Right lobe of liver (tissue), 6 donors: Measurements from ENCODE around the gene DLL1. TPM values are rescaled to one million over a fixed set of nuclear protein-coding genes. Genes with fewer than 3 reads are reported as not detected.
A peak's percentile ranks its signal among the peaks of the same experiment; 100 is the strongest.

ENCODE experiments used
- ATAC-seq, 4 donors: fragments of 200-7000 bp; cut with Tn5 transposase; one replicate each; pipeline ENCODE4 v1.9.1; 2020; ENCODE audit warnings: mild to moderate bottlenecking in 4 of 4, moderate library complexity in 4 of 4
- DNase-seq, 3 donors: peaks; one replicate each; pipeline ENCODE4 v3.0.0-alpha.2; 2020
- H3K27ac ChIP-seq, 3 donors: fragments of 200-600 bp; one replicate each; pipeline ENCODE4 v1.8.0; 2022
- H3K27me3 ChIP-seq, 2 donors: fragments of 200-600 bp; one replicate each; pipeline ENCODE4 v1.8.0; 2022
- H3K36me3 ChIP-seq, 4 donors: fragments of 200-600 bp; sonication (generic) in 1 of 4; one replicate each; pipeline versions ENCODE4 v1.5.1 to v1.8.0; 2017 to 2022; ENCODE audit warnings: control low read depth in 1 of 4
- H3K4me1 ChIP-seq, 4 donors: fragments of 200-600 bp; sonication (generic) in 1 of 4; one replicate each; pipeline versions ENCODE4 v1.5.1 to v1.8.0; 2017 to 2022; ENCODE audit warnings: control low read depth in 1 of 4
- H3K4me3 ChIP-seq, 3 donors: fragments of 200-600 bp; one replicate each; pipeline ENCODE4 v1.8.0; 2022
- H3K9me3 ChIP-seq, 4 donors: fragments of 200-600 bp; sonication (generic) in 1 of 4; one replicate each; pipeline versions ENCODE4 v1.5.1 to v1.8.0; 2017 to 2022; ENCODE audit warnings: control low read depth in 1 of 4
- POLR2A ChIP-seq: fragments of 450-650 bp; IDR thresholded peaks from one replicate; pipeline ENCODE4 v1.6.1; 2017; ENCODE audit warnings: antibody characterized with exemption, mild to moderate bottlenecking
- WGBS: methylation state at CpG from one replicate; pipeline ENCODE4 v1.1.6; 2018; ENCODE audit warnings: low coverage, low lambda C conversion rate; ENCODE audit not compliant: insufficient coverage; ENCODE audit errors: missing lambda C conversion rate; 5-methylcytosine and 5-hydroxymethylcytosine counted together
- intact Hi-C, 2 donors: fragments of 100-400 bp; cut with DNase I; formaldehyde crosslinking; loops; one replicate each; pipeline versions ENCODE4 v1.11.2 to v1.14.1; 2022
- total RNA-seq, 6 experiments: library from RNA; depleted of rRNA in 2 of 6; stranded (reverse); fragments of >200 nt in 2 of 6; fragmentation: NEBNext Ultra II Directional in 3 of 6; extraction: Animal tissue kit (Norgen Biotek cat#: 25700) in 3 of 6; gene quantifications; one replicate each; pipeline versions ENCODE4 v1.1.0 to v1.2.4, GENCODE V29; 2016 to 2023
- TF ChIP-seq, protein P1 (sequence below), 4 donors: fragments of 200-600 bp in 3 of 4; fragments of 450-650 bp in 1 of 4; IDR thresholded peaks; one replicate each; pipeline versions ENCODE4 v1.5.1 to v1.8.0; 2016 to 2022; ENCODE audit warnings: antibody characterized with exemption in 4 of 4, mild to moderate bottlenecking in 2 of 4
- donor health status: DM: no; HTN: yes; CAD: no.
- donor health status: DM: no; HTN: no; CAD: no.
- donor health status: DM: no; HTN: no; CAD: no.
- donor health status: DM: no; HTN: yes; CAD: no.
- donor health status: DM: no; HTN: yes; CAD: no.

The DLL1 gene
- total RNA-seq, 6 experiments from 2014 or later: 2.0 to 9.6 (median 3.4) TPM

DNA sequence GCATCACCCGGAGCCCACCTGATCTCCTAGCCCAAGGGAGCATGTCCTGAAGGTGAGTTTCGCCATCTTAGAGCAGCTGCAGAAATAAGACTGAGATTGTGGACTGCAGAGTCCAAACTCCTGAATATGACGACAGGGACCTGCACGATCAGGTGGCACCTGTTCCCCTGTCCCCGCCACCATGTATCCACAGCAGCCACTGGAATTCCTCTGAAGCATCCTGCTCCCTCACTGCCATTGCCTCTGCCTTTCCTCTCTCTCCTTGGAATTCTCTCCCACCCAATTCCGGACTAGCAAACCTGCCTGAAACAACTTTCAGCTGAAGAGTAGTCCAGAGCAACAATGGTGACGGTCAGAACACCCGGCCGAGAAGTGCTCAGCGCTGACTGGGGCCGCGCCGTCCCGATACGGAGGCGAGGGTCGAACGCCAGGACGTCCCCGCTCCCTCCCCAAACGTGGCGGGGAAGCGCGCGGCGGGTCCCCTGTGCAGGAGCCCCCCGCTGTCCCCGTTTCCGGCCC, 15.0 kb upstream of the DLL1 start:
- intact Hi-C loops: no loop called here
- H3K27ac ChIP-seq: peak overlapping the region in 1 of 3 donors; percentile 73
- DNase-seq: peak in 1 of 3 donors; percentile 50

DNA sequence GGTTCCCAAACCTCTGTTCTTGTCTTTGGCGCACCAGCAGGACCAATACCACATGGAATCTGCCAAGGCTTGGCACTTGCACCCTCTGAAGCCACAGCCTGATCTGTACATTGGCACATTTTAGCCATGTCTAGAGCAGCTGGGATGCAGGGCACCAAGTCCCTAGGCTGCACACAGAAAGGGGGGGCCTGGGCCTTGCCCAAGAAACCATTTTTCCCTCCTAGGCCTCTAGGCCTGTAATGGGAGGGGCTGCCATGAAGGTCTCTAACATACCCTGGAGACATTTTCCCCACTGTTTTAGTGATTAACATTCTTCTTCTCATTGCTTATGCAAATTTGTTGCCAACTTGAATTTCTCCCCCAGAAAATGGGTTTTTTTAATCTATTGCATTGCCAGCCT, 10.3 kb upstream of the DLL1 start:
- intact Hi-C loops: no loop called here
- WGBS: no CpG with 5 or more reads among the region's 1 CpG
- no peaks in the 10 kb centered on the region for H3K36me3 ChIP-seq
- H3K27me3 ChIP-seq: peaks cover 0 to 14% of the 10 kb centered on the region in 2 donors
- no peak for DNase-seq
- ATAC-seq: no peak
- TF ChIP-seq, protein P1, sequence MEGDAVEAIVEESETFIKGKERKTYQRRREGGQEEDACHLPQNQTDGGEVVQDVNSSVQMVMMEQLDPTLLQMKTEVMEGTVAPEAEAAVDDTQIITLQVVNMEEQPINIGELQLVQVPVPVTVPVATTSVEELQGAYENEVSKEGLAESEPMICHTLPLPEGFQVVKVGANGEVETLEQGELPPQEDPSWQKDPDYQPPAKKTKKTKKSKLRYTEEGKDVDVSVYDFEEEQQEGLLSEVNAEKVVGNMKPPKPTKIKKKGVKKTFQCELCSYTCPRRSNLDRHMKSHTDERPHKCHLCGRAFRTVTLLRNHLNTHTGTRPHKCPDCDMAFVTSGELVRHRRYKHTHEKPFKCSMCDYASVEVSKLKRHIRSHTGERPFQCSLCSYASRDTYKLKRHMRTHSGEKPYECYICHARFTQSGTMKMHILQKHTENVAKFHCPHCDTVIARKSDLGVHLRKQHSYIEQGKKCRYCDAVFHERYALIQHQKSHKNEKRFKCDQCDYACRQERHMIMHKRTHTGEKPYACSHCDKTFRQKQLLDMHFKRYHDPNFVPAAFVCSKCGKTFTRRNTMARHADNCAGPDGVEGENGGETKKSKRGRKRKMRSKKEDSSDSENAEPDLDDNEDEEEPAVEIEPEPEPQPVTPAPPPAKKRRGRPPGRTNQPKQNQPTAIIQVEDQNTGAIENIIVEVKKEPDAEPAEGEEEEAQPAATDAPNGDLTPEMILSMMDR (IDR thresholded peaks at IDR 0.05): no peak
- no peak for TF ChIP-seq POLR2A
- peaks cover 0 to 2% (median 0%) of the 10 kb centered on the region in 4 donors for H3K4me1 ChIP-seq
- H3K9me3 ChIP-seq: no peaks in the 10 kb centered on the region
- no peak overlapping the region for H3K4me3 ChIP-seq
- no peak overlapping the region for H3K27ac ChIP-seq

More for the DNA sequence above, 15.0 kb upstream of the DLL1 start:
- no peaks in the 10 kb centered on the region for H3K27me3 ChIP-seq
- peaks cover 0 to 15% (median 0%) of the 10 kb centered on the region in 4 donors for H3K4me1 ChIP-seq
- H3K9me3 ChIP-seq: no peaks in the 10 kb centered on the region
- H3K4me3 ChIP-seq: peak overlapping the region; percentile 93 to 98 (median 94)
- TF ChIP-seq, protein P1 (IDR thresholded peaks at IDR 0.05): no peak
- TF ChIP-seq POLR2A: no peak
- peak in 1 of 4 donors; percentile 17 for ATAC-seq
- no peaks in the 10 kb centered on the region for H3K36me3 ChIP-seq
- 29% methylated on average over 8 of the region's 29 CpGs for WGBS

DNA sequence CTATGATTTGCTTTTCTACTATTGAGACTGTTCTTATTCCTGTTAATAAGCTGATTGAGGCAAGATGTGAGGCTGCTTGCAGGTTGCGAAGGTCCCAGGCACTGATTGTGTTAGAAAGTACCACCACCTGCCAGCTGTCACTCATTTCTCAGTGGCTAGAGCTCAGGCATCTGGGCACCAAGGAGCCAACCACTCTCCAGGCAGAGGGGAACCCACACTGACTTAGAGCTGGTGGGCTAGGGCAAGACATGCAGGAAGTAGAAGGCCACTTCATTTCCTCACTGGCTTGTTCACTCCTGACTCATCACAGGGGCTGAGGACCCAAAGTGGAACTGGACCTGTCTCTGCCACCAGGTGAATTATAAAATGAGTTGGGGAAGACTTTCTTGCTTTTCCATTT, 7.8 kb upstream of the DLL1 start:
- intact Hi-C loops: no loop called here
- Histone ChIP-seq H3K4me3 (no peak overlapping the region), H3K27me3 (peaks cover 0 to 35% of the 10 kb centered on the region in 2 donors), H3K36me3 (no peaks in the 10 kb centered on the region), H3K4me1 (peaks cover 0 to 14% (median 5%) of the 10 kb centered on the region in 4 donors), H3K27ac (no peak overlapping the region), H3K9me3 (no peaks in the 10 kb centered on the region)
- no peak for DNase-seq
- TF ChIP-seq, protein P1 (IDR thresholded peaks at IDR 0.05): no peak
- TF ChIP-seq POLR2A: no peak
- no peak for ATAC-seq
- 100% methylated on average over 1 of the region's 1 CpG for WGBS

DNA sequence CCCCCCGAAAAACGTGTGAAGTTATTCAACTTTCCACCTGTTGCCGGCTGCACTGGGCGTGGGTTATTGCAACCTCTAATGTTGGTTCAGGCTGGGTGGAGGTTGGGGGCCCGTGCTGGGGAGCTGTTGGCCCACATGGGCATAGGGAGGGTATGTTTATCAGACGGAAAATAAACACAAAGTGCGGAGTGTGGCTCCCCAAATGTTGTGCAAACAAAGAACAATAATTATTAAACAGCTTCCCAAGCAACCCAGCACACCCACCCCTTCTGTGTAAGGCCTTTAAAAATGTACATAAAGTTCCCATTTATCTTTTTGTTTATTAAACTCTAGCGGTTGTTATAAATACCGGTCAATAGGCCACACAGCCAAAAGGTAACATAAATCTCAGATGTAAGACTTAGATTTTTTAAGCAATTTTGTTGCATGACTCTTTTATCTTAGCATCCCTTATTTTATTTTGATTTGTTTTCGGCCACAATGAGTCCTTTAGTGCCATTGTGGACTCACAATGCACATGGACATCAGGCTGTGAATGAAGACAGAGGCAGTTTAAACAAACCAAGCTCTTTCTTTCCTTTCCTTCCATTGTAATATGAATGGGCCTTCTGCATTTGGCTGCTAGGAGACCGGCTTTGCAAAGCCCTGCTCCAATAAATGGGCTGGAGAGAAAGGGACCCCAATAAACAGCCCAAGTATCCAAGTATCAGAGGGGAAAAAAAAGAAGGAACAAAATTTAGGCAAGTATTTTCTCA, 6.9 kb upstream of the DLL1 start:
- H3K27me3 ChIP-seq: peaks cover 0 to 35% of the 10 kb centered on the region in 2 donors

More for the DNA sequence above, 6.9 kb upstream of the DLL1 start:
- no peak overlapping the region for H3K4me3 ChIP-seq
- no peak overlapping the region for H3K27ac ChIP-seq
- intact Hi-C loops: no loop called here
- 44% methylated on average over 10 of the region's 11 CpGs for WGBS
- H3K4me1 ChIP-seq: peaks cover 0 to 14% (median 5%) of the 10 kb centered on the region in 4 donors
- no peaks in the 10 kb centered on the region for H3K9me3 ChIP-seq
- ATAC-seq: no peak
- no peak for DNase-seq
- no peak for TF ChIP-seq POLR2A
- TF ChIP-seq, protein P1 (IDR thresholded peaks at IDR 0.05): no peak
- H3K36me3 ChIP-seq: no peaks in the 10 kb centered on the region
